H1 (cell line): ENCODE measurements around the gene NRXN3.

Source experiments
- ASH2L ChIP-seq: fragments of 200-600, 300-600 bp; sonication (generic); IDR thresholded peaks from one replicate; pipeline ENCODE4 v1.7.1; 2017; ENCODE audit warnings: low read length
- BACH1 ChIP-seq: IDR thresholded peaks from 2 replicates; pipeline ENCODE4 v1.6.1; 2012; ENCODE audit warnings: low read length, improper control_type of control experiment
- BRCA1 ChIP-seq: IDR thresholded peaks from 2 replicates; pipeline ENCODE4 v1.6.1; 2012; ENCODE audit warnings: low read depth, low read length, improper control_type of control experiment
- CEBPB ChIP-seq: IDR thresholded peaks from 2 replicates; pipeline ENCODE4 v1.6.1; 2012; ENCODE audit warnings: low read depth, low read length
- CTCF ChIP-seq, 3 experiments: IDR thresholded peaks; 1 replicate in 2 of 3; 2 replicates in 1 of 3; pipeline versions ENCODE4 v1.5.1 to v1.6.1; 2011; ENCODE audit warnings: low read length in 3 of 3, mild to moderate bottlenecking in 3 of 3, inconsistent platforms in 2 of 3, low read depth in 1 of 3, moderate library complexity in 1 of 3; ENCODE audit not compliant: insufficient read depth in 1 of 3; ENCODE audit errors: control extremely low read depth in 1 of 3
- EZH2 ChIP-seq: fragments of 200-600 bp; sonication (generic); IDR thresholded peaks from 2 replicates; pipeline ENCODE4 v1.7.1; 2012; ENCODE audit warnings: low read depth, mild to moderate bottlenecking, moderate library complexity, low read length, inconsistent platforms; ENCODE audit not compliant: severe bottlenecking
- KDM4A ChIP-seq: IDR thresholded peaks from one replicate; pipeline ENCODE4 v1.7.1; 2012; ENCODE audit warnings: low read depth, mild to moderate bottlenecking, moderate library complexity, low read length, inconsistent platforms; ENCODE audit not compliant: severe bottlenecking
- MAX ChIP-seq: IDR thresholded peaks from 2 replicates; pipeline ENCODE4 v1.6.1; 2012; ENCODE audit warnings: inconsistent platforms
- PHF8 ChIP-seq: fragments of 200-600 bp; sonication (generic); conservative IDR thresholded peaks from 2 replicates; pipeline ENCODE4 v1.7.1; 2012; ENCODE audit warnings: low read depth, mild to moderate bottlenecking, inconsistent platforms, low read length, moderate library complexity
- POLR2A ChIP-seq, 2 experiments: IDR thresholded peaks; 1 replicate in 1 of 2; 2 replicates in 1 of 2; pipeline ENCODE4 v1.6.1; 2011; ENCODE audit warnings: low read depth in 2 of 2, low read length in 2 of 2, mild to moderate bottlenecking in 2 of 2; ENCODE audit errors: control extremely low read depth in 1 of 2
- POLR2AphosphoS5 ChIP-seq: IDR thresholded peaks from 2 replicates; pipeline ENCODE4 v1.6.1; 2011; ENCODE audit warnings: low read depth, low read length
- TAF1 ChIP-seq: IDR thresholded peaks from 2 replicates; pipeline ENCODE4 v1.6.1; 2011; ENCODE audit warnings: mild to moderate bottlenecking, low read depth, low read length
- USF2 ChIP-seq: IDR thresholded peaks from 2 replicates; pipeline ENCODE4 v1.6.1; 2011; ENCODE audit warnings: low read length, improper control_type of control experiment
- YY1 ChIP-seq: IDR thresholded peaks from 2 replicates; pipeline ENCODE4 v1.6.1; 2011; ENCODE audit warnings: low read depth, mild to moderate bottlenecking, low read length

GRCh38 chr14:79698298-79698711, 1528.1 kb downstream of the NRXN3 start:
- no peak for TF ChIP-seq KDM4A
- no peak for TF ChIP-seq TAF1
- no peak for TF ChIP-seq POLR2A (IDR thresholded peaks at IDR 0.05; ENCODE audit: control extremely low read depth in 1 of 2, low read depth in 2 of 2, low read length in 2 of 2)
- no peak for TF ChIP-seq CTCF (IDR thresholded peaks at IDR 0.05; ENCODE audit: control extremely low read depth in 1 of 3, insufficient read depth in 1 of 3, low read depth in 1 of 3, low read length in 3 of 3)
- no peak for TF ChIP-seq ASH2L
- TF ChIP-seq CEBPB: no peak
- no peak for TF ChIP-seq EZH2
- TF ChIP-seq MAX: no peak
- no peak for TF ChIP-seq USF2
- TF ChIP-seq YY1: no peak
- no peak for TF ChIP-seq BRCA1
- no peak for TF ChIP-seq PHF8
- TF ChIP-seq POLR2AphosphoS5: no peak
- no peak for TF ChIP-seq BACH1
